Liver (tissue), 9 donors: Measurements from ENCODE around the gene CEP63. TPM values are rescaled to one million over a fixed set of nuclear protein-coding genes. Genes with fewer than 3 reads are reported as not detected.

ENCODE experiments used
- DNase-seq: peaks from one replicate; pipeline ENCODE4 v3.0.0-alpha.2; 2017; ENCODE audit warnings: low spot score
- H3K27ac ChIP-seq, 2 donors: one replicate each; pipeline ENCODE4 v1.7.0; 2013; ENCODE audit warnings: inconsistent platforms in 2 of 2, low read length in 2 of 2, control low read depth in 1 of 2, low read depth in 1 of 2, mild to moderate bottlenecking in 1 of 2
- H3K27me3 ChIP-seq, 4 donors: one replicate each; pipeline versions ENCODE4 v1.6.1 to v1.7.0; 2013; ENCODE audit warnings: low read length in 3 of 4, inconsistent platforms in 1 of 4, mild to moderate bottlenecking in 1 of 4, moderate library complexity in 1 of 4; ENCODE audit not compliant: control insufficient read depth in 4 of 4, insufficient read depth in 4 of 4
- H3K36me3 ChIP-seq, 4 donors: one replicate each; pipeline versions ENCODE4 v1.6.1 to v1.7.0; 2013; ENCODE audit warnings: low read length in 3 of 4, mild to moderate bottlenecking in 3 of 4, low read depth in 1 of 4, moderate library complexity in 1 of 4; ENCODE audit not compliant: control insufficient read depth in 4 of 4, insufficient read depth in 3 of 4
- H3K4me1 ChIP-seq, 4 donors: one replicate each; pipeline versions ENCODE4 v1.6.1 to v1.7.0; 2013; ENCODE audit warnings: low read length in 3 of 4, mild to moderate bottlenecking in 3 of 4, moderate library complexity in 1 of 4; ENCODE audit not compliant: control insufficient read depth in 4 of 4, insufficient read depth in 4 of 4
- H3K4me3 ChIP-seq, 3 donors: one replicate each; pipeline versions ENCODE4 v1.6.1 to v1.7.0; 2013; ENCODE audit warnings: low read length in 3 of 3, control low read depth in 1 of 3, low read depth in 1 of 3, mild to moderate bottlenecking in 1 of 3
- H3K9ac ChIP-seq, 2 donors: one replicate each; pipeline ENCODE4 v1.7.0; 2013; ENCODE audit warnings: low read length in 2 of 2, mild to moderate bottlenecking in 2 of 2, moderate library complexity in 2 of 2, control low read depth in 1 of 2, low read depth in 1 of 2
- H3K9me3 ChIP-seq, 4 donors: one replicate each; pipeline versions ENCODE4 v1.6.1 to v1.7.0; 2013; ENCODE audit warnings: low read length in 3 of 4; ENCODE audit not compliant: control insufficient read depth in 4 of 4
- ATF3 ChIP-seq: IDR thresholded peaks from 2 replicates; pipeline ENCODE4 v1.6.1; 2016; ENCODE audit warnings: antibody characterized with exemption
- CTCF ChIP-seq: fragments of 150-350 bp; IDR thresholded peaks from 2 replicates; pipeline ENCODE4 v1.5.1; 2017; ENCODE audit warnings: improper control_type of control experiment, low read depth, low read length; ENCODE audit not compliant: missing input control
- FOXA1 ChIP-seq: IDR thresholded peaks from 2 replicates; pipeline ENCODE4 v1.6.1; 2016; ENCODE audit warnings: antibody characterized with exemption
- FOXA2 ChIP-seq: IDR thresholded peaks from 2 replicates; pipeline ENCODE4 v1.6.1; 2016; ENCODE audit warnings: antibody characterized with exemption
- HNF4A ChIP-seq, 2 donors: conservative IDR thresholded peaks; 2 replicates each; pipeline ENCODE4 v1.6.1; 2016; ENCODE audit warnings: antibody characterized with exemption in 2 of 2, mild to moderate bottlenecking in 2 of 2
- HNF4G ChIP-seq: IDR thresholded peaks from 2 replicates; pipeline ENCODE4 v1.6.1; 2016; ENCODE audit warnings: antibody characterized with exemption
- JUND ChIP-seq, 2 donors: IDR thresholded peaks; 2 replicates each; pipeline ENCODE4 v1.6.1; 2016; ENCODE audit warnings: antibody characterized with exemption in 2 of 2
- MAX ChIP-seq: IDR thresholded peaks from 2 replicates; pipeline ENCODE4 v1.6.1; 2016; ENCODE audit warnings: antibody characterized with exemption
- NR2F2 ChIP-seq: IDR thresholded peaks from 2 replicates; pipeline ENCODE4 v1.6.1; 2016; ENCODE audit warnings: antibody characterized with exemption
- RAD21 ChIP-seq, 2 donors: IDR thresholded peaks; 2 replicates each; pipeline ENCODE4 v1.6.1; 2016; ENCODE audit warnings: antibody characterized with exemption in 2 of 2, mild to moderate bottlenecking in 2 of 2
- REST ChIP-seq: IDR thresholded peaks from 2 replicates; pipeline ENCODE4 v1.6.1; 2016; ENCODE audit warnings: antibody characterized with exemption, mild to moderate bottlenecking
- RXRA ChIP-seq, 2 donors: IDR thresholded peaks; 2 replicates each; pipeline ENCODE4 v1.6.1; 2017 to 2018; ENCODE audit warnings: antibody characterized with exemption in 2 of 2, mild to moderate bottlenecking in 1 of 2
- SP1 ChIP-seq: IDR thresholded peaks from 2 replicates; pipeline ENCODE4 v1.6.1; 2018; ENCODE audit warnings: antibody characterized with exemption, mild to moderate bottlenecking
- TAF1 ChIP-seq: conservative IDR thresholded peaks from 2 replicates; pipeline ENCODE4 v1.6.1; 2016; ENCODE audit warnings: antibody characterized with exemption, mild to moderate bottlenecking
- ZBTB33 ChIP-seq: IDR thresholded peaks from 2 replicates; pipeline ENCODE4 v1.6.1; 2016; ENCODE audit warnings: antibody characterized with exemption
- WGBS: extraction: QIAGEN DNeasy Blood & Tissue Kit; methylation state at CpG from one replicate; pipeline ENCODE4 v1.1.7; 2013; 5-methylcytosine and 5-hydroxymethylcytosine counted together
- polyA plus RNA-seq, 2 donors: library from polyadenylated mRNA; stranded (reverse) in 1 of 2; unstranded in 1 of 2; fragments of 200-250 nt in 1 of 2; fragments of >200 nt in 1 of 2; fragmentation: Nextera tagmentation in 1 of 2; extraction: Ambion mirVana in 1 of 2; gene quantifications; one replicate each; pipeline versions ENCODE4 v1.2.1 to v1.2.3, GENCODE V29; 2013 to 2015
- total RNA-seq, 2 donors: library from RNA; depleted of rRNA; stranded (reverse); fragments of >200 nt; gene quantifications; one replicate each; pipeline ENCODE4 v1.2.3, GENCODE V29; 2014
- donor health status: healthy.
- donor health status: healthy.
- donor health status: healthy.
- donor health status: healthy.
- donor health status: healthy.

The CEP63 gene
- total and polyA plus RNA-seq, 4 donors: 8.1 to 16.1 (median 12.7) TPM

GRCh38 chr3:134619884-134620445 is 134.1 kb downstream of the CEP63 start:
- Histone ChIP-seq H3K27ac (no peak overlapping the region), H3K4me1 (peaks cover 0 to 2% (median 0%) of the 10 kb centered on the region in 4 donors), H3K27me3 (no peaks in the 10 kb centered on the region), H3K4me3 (no peak overlapping the region), H3K9ac (no peak overlapping the region), H3K36me3 (no peaks in the 10 kb centered on the region), H3K9me3 (no peaks in the 10 kb centered on the region)
- no peak for DNase-seq
- TF ChIP-seq RXRA (IDR thresholded peaks at IDR 0.05) (no peak), FOXA2 (no peak), FOXA1 (no peak), ZBTB33 (no peak), NR2F2 (no peak), RAD21 (IDR thresholded peaks at IDR 0.05) (no peak), TAF1 (no peak), HNF4A (conservative IDR thresholded peaks at IDR 0.05) (no peak), JUND (IDR thresholded peaks at IDR 0.05) (no peak), MAX (no peak), HNF4G (no peak), REST (no peak), SP1 (no peak), CTCF (no peak)
- WGBS: 92% methylated on average over 8 of the region's 8 CpGs

- peak; percentile 21 for DNase-seq
- 92% methylated on average over 5 of the region's 5 CpGs for WGBS
- H3K27ac ChIP-seq: no peak overlapping the region
- H3K4me1 ChIP-seq: peaks cover 0 to 2% (median 0%) of the 10 kb centered on the region in 4 donors
- H3K9me3 ChIP-seq: no peaks in the 10 kb centered on the region
- TF ChIP-seq TAF1: no peak
- TF ChIP-seq SP1: no peak
- no peak for TF ChIP-seq ATF3
- TF ChIP-seq NR2F2: no peak
- no peak overlapping the region for H3K4me3 ChIP-seq
- no peaks in the 10 kb centered on the region for H3K36me3 ChIP-seq
- no peak overlapping the region for H3K9ac ChIP-seq
- H3K27me3 ChIP-seq: no peaks in the 10 kb centered on the region
Observed at GRCh38 chr3:134620476-134621115, 134.7 kb downstream of the CEP63 start.
